GM12801 (cell line): ENCODE measurements around the gene LRRC8D.

Experiments
- CTCF ChIP-seq: IDR thresholded peaks from one replicate; pipeline ENCODE4 v1.5.1; 2011; ENCODE audit warnings: control low read depth; ENCODE audit not compliant: insufficient read length; ENCODE audit errors: extremely low read depth

LRRC8D gene

GRCh38 chr1:89790592-89790991 is 30.2 kb upstream of the LRRC8D start:
- no peak for TF ChIP-seq CTCF

GRCh38 chr1:89791064-89791726 is 29.6 kb upstream of the LRRC8D start:
- TF ChIP-seq CTCF, result no peak

GRCh38 chr1:89794406-89794805 is 26.4 kb upstream of the LRRC8D start:
- no peak for TF ChIP-seq CTCF

GRCh38 chr1:89799495-89799894 is 21.3 kb upstream of the LRRC8D start:
- no peak for TF ChIP-seq CTCF

GRCh38 chr1:89800022-89800655 is 20.7 kb upstream of the LRRC8D start:
- no peak for TF ChIP-seq CTCF

GRCh38 chr1:89800718-89801117 is 20.1 kb upstream of the LRRC8D start:
- TF ChIP-seq CTCF, result no peak

GRCh38 chr1:89802051-89802450 is 18.8 kb upstream of the LRRC8D start:
- TF ChIP-seq CTCF, result no peak

- TF ChIP-seq CTCF, result no peak
These were observed 18.0 kb upstream of the LRRC8D start for GRCh38 chr1:89802841-89803240.
